A549 (cell line): ENCODE results near the gene FILIP1L.

Experiments used
- BHLHE40 ChIP-seq: IDR thresholded peaks from 2 replicates; pipeline ENCODE4 v1.6.1; 2012; ENCODE audit warnings: low read depth, low read length, inconsistent platforms
- CHD2 ChIP-seq: fragments of 150-350 bp; IDR thresholded peaks from 2 replicates; pipeline ENCODE4 v1.6.1; 2014; ENCODE audit warnings: low read length; ENCODE audit not compliant: partially characterized antibody
- CHD4 ChIP-seq: fragments of 200-600 bp; sonication (generic); IDR thresholded peaks from 2 replicates; pipeline ENCODE4 v1.6.1; 2016; ENCODE audit warnings: antibody characterized with exemption, mild to moderate bottlenecking, borderline replicate concordance
- EP300 ChIP-seq, 2 experiments: fragments of >200 bp; sonication (Bioruptor Twin); formaldehyde crosslinking; IDR thresholded peaks; 2 replicates in 1 of 2; 3 replicates in 1 of 2; pipeline ENCODE4 v1.6.1; 2016 to 2017
- ESRRA ChIP-seq: fragments of 150-350 bp; IDR thresholded peaks from 2 replicates; pipeline ENCODE4 v1.6.1; 2014; ENCODE audit warnings: mild to moderate bottlenecking, low read length, borderline replicate concordance
- FOSL2 ChIP-seq, 2 experiments: fragments of 450-650 bp in 1 of 2; fragments of >200 bp in 1 of 2; sonication (Bioruptor Twin) in 1 of 2; formaldehyde crosslinking; IDR thresholded peaks; 2 replicates each; pipeline versions ENCODE4 v1.5.0 to v1.6.1; 2016 to 2020; ENCODE audit warnings: mild to moderate bottlenecking in 1 of 2, moderate library complexity in 1 of 2
- GATA3 ChIP-seq: IDR thresholded peaks from 2 replicates; pipeline ENCODE4 v1.6.1; 2012; ENCODE audit warnings: borderline replicate concordance
- JUNB ChIP-seq: fragments of >200 bp; sonication (Bioruptor Twin); formaldehyde crosslinking; IDR thresholded peaks from 2 replicates; pipeline ENCODE4 v1.6.1; 2016
- MAZ ChIP-seq: fragments of 150-350 bp; IDR thresholded peaks from 2 replicates; pipeline ENCODE4 v1.6.1; 2014; ENCODE audit warnings: antibody characterized with exemption, low read depth, low read length, borderline replicate concordance
- PHF8 ChIP-seq: fragments of 200-600 bp; sonication (generic); IDR thresholded peaks from 2 replicates; pipeline ENCODE4 v1.6.1; 2016; ENCODE audit warnings: low read depth, mild to moderate bottlenecking, antibody characterized with exemption, moderate library complexity, borderline replicate concordance
- POLR2A ChIP-seq: IDR thresholded peaks from 2 replicates; pipeline ENCODE4 v1.6.1; 2012; ENCODE audit warnings: mild to moderate bottlenecking, low read length
- RCOR1 ChIP-seq: fragments of 150-350 bp; IDR thresholded peaks from 2 replicates; pipeline ENCODE4 v1.6.1; 2014; ENCODE audit warnings: antibody characterized with exemption, low read length, low read depth
- TF ChIP-seq, protein P1 (sequence below): fragments of 150-350 bp; IDR thresholded peaks from 2 replicates; pipeline ENCODE4 v1.6.1; 2014; ENCODE audit warnings: low read depth, mild to moderate bottlenecking, low read length
- TF ChIP-seq, protein P2 (sequence below): fragments of >200 bp; sonication (Bioruptor Twin); formaldehyde crosslinking; IDR thresholded peaks from 3 replicates; pipeline ENCODE4 v1.5.1; 2016

DNA sequence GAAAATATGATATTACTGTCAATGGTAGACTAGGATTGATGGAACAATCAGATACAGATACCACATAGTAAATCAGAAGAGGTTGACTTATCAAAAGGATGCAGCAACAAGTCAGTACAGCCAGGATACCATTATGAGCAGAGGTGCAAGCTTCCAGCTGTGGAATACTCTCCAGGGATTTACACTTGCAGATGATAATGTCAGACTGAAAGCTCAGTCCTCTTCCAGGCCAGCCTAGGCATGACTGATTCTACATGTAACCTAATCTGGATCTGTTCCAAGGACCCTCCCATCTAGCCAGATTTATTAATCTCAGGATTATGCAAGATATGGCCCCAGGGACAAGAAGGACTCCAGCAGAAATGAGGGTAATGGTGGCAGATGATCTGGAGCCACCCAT is 8.2 kb downstream of the FILIP1L start:
- TF ChIP-seq, protein P1, sequence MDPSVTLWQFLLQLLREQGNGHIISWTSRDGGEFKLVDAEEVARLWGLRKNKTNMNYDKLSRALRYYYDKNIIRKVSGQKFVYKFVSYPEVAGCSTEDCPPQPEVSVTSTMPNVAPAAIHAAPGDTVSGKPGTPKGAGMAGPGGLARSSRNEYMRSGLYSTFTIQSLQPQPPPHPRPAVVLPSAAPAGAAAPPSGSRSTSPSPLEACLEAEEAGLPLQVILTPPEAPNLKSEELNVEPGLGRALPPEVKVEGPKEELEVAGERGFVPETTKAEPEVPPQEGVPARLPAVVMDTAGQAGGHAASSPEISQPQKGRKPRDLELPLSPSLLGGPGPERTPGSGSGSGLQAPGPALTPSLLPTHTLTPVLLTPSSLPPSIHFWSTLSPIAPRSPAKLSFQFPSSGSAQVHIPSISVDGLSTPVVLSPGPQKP = no peak
- TF ChIP-seq MAZ (no peak), PHF8 (no peak), GATA3 (no peak), POLR2A (no peak), EP300 (IDR thresholded peaks at IDR 0.05) (no peak), BHLHE40 (no peak), CHD2 (no peak), CHD4 (no peak), FOSL2 (IDR thresholded peaks at IDR 0.05) (no peak), FOSL2 (CRISPR knock-in tag; IDR thresholded peaks at IDR 0.05) (no peak), JUNB (no peak), ESRRA (no peak), RCOR1 (no peak)
- TF ChIP-seq, protein P2, sequence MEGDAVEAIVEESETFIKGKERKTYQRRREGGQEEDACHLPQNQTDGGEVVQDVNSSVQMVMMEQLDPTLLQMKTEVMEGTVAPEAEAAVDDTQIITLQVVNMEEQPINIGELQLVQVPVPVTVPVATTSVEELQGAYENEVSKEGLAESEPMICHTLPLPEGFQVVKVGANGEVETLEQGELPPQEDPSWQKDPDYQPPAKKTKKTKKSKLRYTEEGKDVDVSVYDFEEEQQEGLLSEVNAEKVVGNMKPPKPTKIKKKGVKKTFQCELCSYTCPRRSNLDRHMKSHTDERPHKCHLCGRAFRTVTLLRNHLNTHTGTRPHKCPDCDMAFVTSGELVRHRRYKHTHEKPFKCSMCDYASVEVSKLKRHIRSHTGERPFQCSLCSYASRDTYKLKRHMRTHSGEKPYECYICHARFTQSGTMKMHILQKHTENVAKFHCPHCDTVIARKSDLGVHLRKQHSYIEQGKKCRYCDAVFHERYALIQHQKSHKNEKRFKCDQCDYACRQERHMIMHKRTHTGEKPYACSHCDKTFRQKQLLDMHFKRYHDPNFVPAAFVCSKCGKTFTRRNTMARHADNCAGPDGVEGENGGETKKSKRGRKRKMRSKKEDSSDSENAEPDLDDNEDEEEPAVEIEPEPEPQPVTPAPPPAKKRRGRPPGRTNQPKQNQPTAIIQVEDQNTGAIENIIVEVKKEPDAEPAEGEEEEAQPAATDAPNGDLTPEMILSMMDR = no peak
